Measurements from ENCODE around the gene C3orf49.

Gene C3orf49

DNA sequence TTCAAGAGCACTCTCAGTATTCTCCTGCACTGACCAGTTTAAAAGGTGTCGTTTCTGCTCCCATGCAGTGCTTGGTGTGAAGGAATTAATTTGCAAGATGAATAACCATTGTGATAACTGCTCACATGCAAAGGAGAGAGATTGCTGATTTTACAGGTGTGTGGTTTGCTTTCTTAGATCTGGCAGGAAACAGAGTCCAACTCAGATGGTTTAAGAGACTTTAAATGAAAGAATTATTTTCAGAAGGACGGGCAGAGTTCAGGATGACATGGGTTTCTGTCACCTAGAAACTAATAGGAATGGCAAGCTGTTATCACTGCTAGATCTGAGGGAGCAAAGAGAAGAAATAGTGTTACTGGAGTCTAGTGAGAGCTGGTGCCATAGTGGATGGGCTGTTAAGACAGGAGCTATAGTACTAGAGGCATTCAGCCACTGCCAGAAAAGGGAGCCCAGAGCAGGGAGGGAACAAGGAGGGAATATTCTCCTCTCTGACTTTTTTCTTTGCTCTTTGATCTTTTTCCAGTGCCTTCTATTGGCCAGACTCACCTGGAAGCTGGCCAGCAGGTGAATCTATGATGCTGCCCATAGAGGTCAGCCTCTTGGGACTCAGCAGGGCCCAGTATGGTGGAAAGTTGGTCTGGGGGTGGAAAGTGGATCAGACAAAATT, 59.4 kb downstream of the C3orf49 start:
- TF ChIP-seq, protein P1, sequence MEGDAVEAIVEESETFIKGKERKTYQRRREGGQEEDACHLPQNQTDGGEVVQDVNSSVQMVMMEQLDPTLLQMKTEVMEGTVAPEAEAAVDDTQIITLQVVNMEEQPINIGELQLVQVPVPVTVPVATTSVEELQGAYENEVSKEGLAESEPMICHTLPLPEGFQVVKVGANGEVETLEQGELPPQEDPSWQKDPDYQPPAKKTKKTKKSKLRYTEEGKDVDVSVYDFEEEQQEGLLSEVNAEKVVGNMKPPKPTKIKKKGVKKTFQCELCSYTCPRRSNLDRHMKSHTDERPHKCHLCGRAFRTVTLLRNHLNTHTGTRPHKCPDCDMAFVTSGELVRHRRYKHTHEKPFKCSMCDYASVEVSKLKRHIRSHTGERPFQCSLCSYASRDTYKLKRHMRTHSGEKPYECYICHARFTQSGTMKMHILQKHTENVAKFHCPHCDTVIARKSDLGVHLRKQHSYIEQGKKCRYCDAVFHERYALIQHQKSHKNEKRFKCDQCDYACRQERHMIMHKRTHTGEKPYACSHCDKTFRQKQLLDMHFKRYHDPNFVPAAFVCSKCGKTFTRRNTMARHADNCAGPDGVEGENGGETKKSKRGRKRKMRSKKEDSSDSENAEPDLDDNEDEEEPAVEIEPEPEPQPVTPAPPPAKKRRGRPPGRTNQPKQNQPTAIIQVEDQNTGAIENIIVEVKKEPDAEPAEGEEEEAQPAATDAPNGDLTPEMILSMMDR (IDR thresholded peaks at IDR 0.05; ENCODE audit: extremely low read depth, missing control alignments), result no peak
- DNase-seq (ENCODE audit: low spot score), result no peak

- TF ChIP-seq, protein P1 (IDR thresholded peaks at IDR 0.05; ENCODE audit: extremely low read depth, missing control alignments), result no peak
- no peak for DNase-seq (ENCODE audit: low spot score)
These were observed 61.6 kb downstream of the C3orf49 start for GRCh38 chr3:63880653-63881052.

GRCh38 chr3:63886858-63887257, 67.8 kb downstream of the C3orf49 start:
- TF ChIP-seq, protein P1 (IDR thresholded peaks at IDR 0.05; ENCODE audit: extremely low read depth, missing control alignments), result no peak
- no peak for DNase-seq (ENCODE audit: low spot score)

GRCh38 chr3:63891518-63891917, 72.4 kb downstream of the C3orf49 start:
- DNase-seq (ENCODE audit: low spot score), result no peak
- TF ChIP-seq, protein P1 (IDR thresholded peaks at IDR 0.05; ENCODE audit: extremely low read depth, missing control alignments), result no peak

- no peak for DNase-seq (ENCODE audit: low spot score)
- TF ChIP-seq, protein P1 (IDR thresholded peaks at IDR 0.05; ENCODE audit: extremely low read depth, missing control alignments), result no peak
These were observed 73.8 kb downstream of the C3orf49 start for GRCh38 chr3:63892773-63893352.

DNA sequence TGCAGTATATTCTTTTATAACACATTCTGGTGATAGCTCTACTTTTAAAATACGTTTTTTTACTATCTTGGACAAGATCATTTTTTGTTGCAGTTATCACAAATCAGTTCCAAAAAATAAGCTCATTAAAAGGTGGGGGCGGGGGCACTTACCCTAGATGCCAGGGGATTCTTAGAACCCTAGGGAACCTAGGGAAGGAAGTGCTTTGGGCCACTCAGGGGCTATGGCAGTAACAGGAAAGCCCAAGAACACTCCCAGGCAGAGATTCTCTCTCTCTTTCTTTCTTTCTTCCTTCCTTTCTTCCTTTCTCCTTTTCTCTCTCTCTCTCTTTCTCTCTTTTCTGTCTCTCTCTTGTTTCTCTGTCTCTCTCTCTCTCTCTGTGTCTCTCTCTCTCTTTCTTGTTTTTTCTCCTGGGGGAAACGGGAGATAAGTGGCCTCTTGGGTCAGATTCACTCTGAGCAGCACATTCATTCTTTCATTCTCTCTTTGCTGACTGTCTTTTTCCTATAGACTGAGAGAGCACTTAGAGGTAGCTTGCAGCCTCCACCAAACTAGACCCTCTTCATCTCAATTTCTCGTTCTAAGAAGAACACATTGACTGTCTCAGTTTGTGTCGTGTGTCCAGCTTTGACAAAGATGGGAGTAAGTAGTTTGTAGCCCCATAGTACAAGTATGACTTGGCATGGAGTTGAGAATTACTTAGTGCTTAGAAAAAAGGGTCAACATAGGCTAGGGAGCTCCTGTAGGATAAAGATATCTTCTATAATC, 76.5 kb downstream of the C3orf49 start:
- TF ChIP-seq, protein P1 (IDR thresholded peaks at IDR 0.05; ENCODE audit: extremely low read depth, missing control alignments), result no peak
- no peak for DNase-seq (ENCODE audit: low spot score)
